Measurements from ENCODE around the gene WDR64.
"Not testable (repeated sequence)": the region's sequence is repeated elsewhere in the genome, so short reads cannot be mapped to it uniquely, and the experiment has no call there.

WDR64 gene

DNA sequence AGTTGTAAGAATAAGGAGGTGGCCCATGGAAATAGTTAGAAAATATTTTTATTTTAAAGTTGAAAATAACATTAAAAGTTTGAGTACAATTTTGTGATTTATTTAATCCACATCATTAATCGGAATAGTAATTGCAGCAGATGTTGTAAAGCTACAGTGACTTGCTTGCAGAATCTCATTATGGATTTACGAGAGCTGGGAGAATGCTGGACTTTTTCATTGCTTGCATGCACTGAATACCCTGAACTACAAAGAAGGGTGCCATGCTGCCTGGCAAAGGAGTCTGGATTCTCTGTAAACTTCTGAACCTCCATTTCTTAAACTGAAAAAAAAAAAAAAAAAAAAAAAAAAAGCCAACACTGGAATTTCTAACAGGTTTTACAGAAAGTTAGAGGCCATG, 26.5 kb downstream of the WDR64 start:
- Histone ChIP-seq H3K4me3 (ENCODE audit: low read length) (no peak overlapping the region), H2AFZ (ENCODE audit: low read depth, low read length) (no peak overlapping the region), H3K4me1 (ENCODE audit: insufficient read depth, low read length) (no peaks in the 10 kb centered on the region), H3K36me3 (ENCODE audit: insufficient read depth, low read length) (no peaks in the 10 kb centered on the region), H3K9me3 (ENCODE audit: low read length) (no peaks in the 10 kb centered on the region), H3K27me3 (ENCODE audit: insufficient read depth, low read length) (no peaks in the 10 kb centered on the region)

- Histone ChIP-seq H2AFZ (ENCODE audit: low read depth, low read length) (no peak overlapping the region), H3K36me3 (ENCODE audit: insufficient read depth, low read length) (no peaks in the 10 kb centered on the region), H3K27me3 (ENCODE audit: insufficient read depth, low read length) (no peaks in the 10 kb centered on the region), H3K4me1 (ENCODE audit: insufficient read depth, low read length) (no peaks in the 10 kb centered on the region), H3K4me3 (ENCODE audit: low read length) (no peak overlapping the region), H3K9me3 (ENCODE audit: low read length) (no peaks in the 10 kb centered on the region)
Measured at GRCh38 chr1:241679404-241679803, 27.3 kb downstream of the WDR64 start.

GRCh38 chr1:241679961-241680360, 27.9 kb downstream of the WDR64 start:
- H3K4me1 ChIP-seq (ENCODE audit: insufficient read depth, low read length) = no peaks in the 10 kb centered on the region
- no peaks in the 10 kb centered on the region for H3K9me3 ChIP-seq (ENCODE audit: low read length)
- H2AFZ ChIP-seq (ENCODE audit: low read depth, low read length) = no peak overlapping the region
- H3K4me3 ChIP-seq (ENCODE audit: low read length) = no peak overlapping the region
- no peaks in the 10 kb centered on the region for H3K36me3 ChIP-seq (ENCODE audit: insufficient read depth, low read length)
- H3K27me3 ChIP-seq (ENCODE audit: insufficient read depth, low read length) = no peaks in the 10 kb centered on the region

GRCh38 chr1:241681861-241682448, 29.9 kb downstream of the WDR64 start:
- not testable (repeated sequence) for H3K4me3 ChIP-seq (ENCODE audit: low read length); H3K9me3 ChIP-seq (ENCODE audit: low read length); H3K27me3 ChIP-seq (ENCODE audit: insufficient read depth, low read length); H3K4me1 ChIP-seq (ENCODE audit: insufficient read depth, low read length); H3K36me3 ChIP-seq (ENCODE audit: insufficient read depth, low read length); H2AFZ ChIP-seq (ENCODE audit: low read depth, low read length)

DNA sequence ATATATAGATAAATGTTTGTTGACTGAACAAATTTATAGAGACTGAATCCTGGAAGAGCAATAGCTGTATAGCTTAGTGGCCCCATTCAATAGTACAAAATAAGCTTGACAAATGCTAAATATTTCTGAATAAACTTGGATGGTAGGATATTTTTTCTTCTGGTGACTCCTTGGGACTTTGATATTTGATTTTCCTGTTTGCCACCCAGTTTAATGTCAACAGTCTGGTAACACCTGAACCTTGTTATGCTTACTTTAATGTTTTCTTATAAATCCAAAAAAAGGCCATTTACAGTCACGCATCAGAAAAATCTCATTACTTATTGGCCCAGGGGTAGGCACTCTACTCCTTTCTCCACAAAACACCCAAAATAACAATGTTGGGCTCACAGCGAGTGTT, 30.8 kb downstream of the WDR64 start:
- no peaks in the 10 kb centered on the region for H3K9me3 ChIP-seq (ENCODE audit: low read length)
- no peaks in the 10 kb centered on the region for H3K36me3 ChIP-seq (ENCODE audit: insufficient read depth, low read length)
- no peaks in the 10 kb centered on the region for H3K4me1 ChIP-seq (ENCODE audit: insufficient read depth, low read length)
- no peaks in the 10 kb centered on the region for H3K27me3 ChIP-seq (ENCODE audit: insufficient read depth, low read length)
- H3K4me3 ChIP-seq (ENCODE audit: low read length) = no peak overlapping the region
- H2AFZ ChIP-seq (ENCODE audit: low read depth, low read length) = no peak overlapping the region

DNA sequence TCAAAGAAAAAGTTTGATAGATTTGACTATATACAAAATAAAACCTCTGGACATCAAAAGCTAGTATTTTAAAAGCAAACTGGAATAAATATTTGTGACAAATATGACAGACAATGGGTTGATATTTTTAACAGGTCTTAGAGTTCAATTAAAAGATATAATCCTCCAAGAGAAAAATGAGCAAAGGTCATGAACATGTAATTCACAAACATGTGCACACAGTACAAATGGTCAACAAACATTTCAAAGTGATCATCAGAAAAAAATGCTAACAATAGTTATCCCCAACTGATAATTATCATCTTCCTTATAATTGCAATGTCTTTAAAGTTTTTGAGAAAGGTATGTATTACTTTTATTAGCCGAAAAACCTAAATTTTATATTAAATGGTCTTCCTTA, 32.0 kb downstream of the WDR64 start:
- no peak overlapping the region for H3K4me3 ChIP-seq (ENCODE audit: low read length)
- no peaks in the 10 kb centered on the region for H3K27me3 ChIP-seq (ENCODE audit: insufficient read depth, low read length)
- H2AFZ ChIP-seq (ENCODE audit: low read depth, low read length) = no peak overlapping the region

GRCh38 chr1:241688940-241689368, 36.9 kb downstream of the WDR64 start:
- Histone ChIP-seq H3K27me3 (ENCODE audit: insufficient read depth, low read length) (peaks cover 4% of the 10 kb centered on the region), H3K9me3 (ENCODE audit: low read length) (no peaks in the 10 kb centered on the region), H2AFZ (ENCODE audit: low read depth, low read length) (no peak overlapping the region), H3K4me3 (ENCODE audit: low read length) (no peak overlapping the region), H3K36me3 (ENCODE audit: insufficient read depth, low read length) (no peaks in the 10 kb centered on the region), H3K4me1 (ENCODE audit: insufficient read depth, low read length) (no peaks in the 10 kb centered on the region)

More for the DNA sequence above, 32.0 kb downstream of the WDR64 start:
- Histone ChIP-seq H3K36me3 (ENCODE audit: insufficient read depth, low read length) (no peaks in the 10 kb centered on the region), H3K9me3 (ENCODE audit: low read length) (no peaks in the 10 kb centered on the region), H3K4me1 (ENCODE audit: insufficient read depth, low read length) (no peaks in the 10 kb centered on the region)

- Histone ChIP-seq H3K4me3 (ENCODE audit: low read length) (no peak overlapping the region), H3K27me3 (ENCODE audit: insufficient read depth, low read length) (peaks cover 4% of the 10 kb centered on the region)
Measured at GRCh38 chr1:241695246-241696171, 43.4 kb downstream of the WDR64 start.

DNA sequence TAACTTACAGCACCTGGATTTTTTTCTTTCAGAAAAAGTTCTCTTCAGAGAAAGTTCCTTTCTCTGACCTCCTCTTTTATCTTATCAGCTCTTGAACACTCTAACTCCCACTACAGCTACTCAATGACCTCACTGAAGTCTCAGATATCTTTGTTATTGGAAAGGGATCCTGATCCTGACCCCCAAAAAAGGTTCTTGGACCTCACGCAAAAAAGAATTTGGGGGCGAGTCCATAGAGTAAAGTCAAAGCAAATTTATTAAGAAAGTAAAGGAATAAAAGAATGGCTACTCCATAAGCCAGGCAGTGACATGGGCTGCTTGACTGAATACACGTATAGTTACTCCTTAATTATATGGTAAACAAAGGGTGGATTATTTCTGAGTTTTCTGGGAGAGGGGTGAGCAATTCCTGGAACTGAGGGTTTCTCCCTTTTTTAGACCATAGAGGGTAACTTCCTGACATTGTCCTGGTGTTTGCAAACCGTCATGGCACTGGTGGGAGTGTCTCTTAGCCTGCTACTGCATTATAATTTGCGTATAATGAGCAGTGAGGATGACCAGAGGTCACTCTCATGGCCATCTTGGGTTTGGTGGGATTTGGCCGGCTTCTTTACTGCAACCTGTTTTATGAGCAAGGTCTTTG, 44.2 kb downstream of the WDR64 start:
- Histone ChIP-seq H3K4me3 (ENCODE audit: low read length) (no peak overlapping the region), H3K36me3 (ENCODE audit: insufficient read depth, low read length) (no peaks in the 10 kb centered on the region), H2AFZ (ENCODE audit: low read depth, low read length) (no peak overlapping the region), H3K27me3 (ENCODE audit: insufficient read depth, low read length) (peaks cover 4% of the 10 kb centered on the region), H3K9me3 (ENCODE audit: low read length) (no peaks in the 10 kb centered on the region), H3K4me1 (ENCODE audit: insufficient read depth, low read length) (no peaks in the 10 kb centered on the region)

More at GRCh38 chr1:241695246-241696171, 43.4 kb downstream of the WDR64 start:
- H3K4me1 ChIP-seq (ENCODE audit: insufficient read depth, low read length) = no peaks in the 10 kb centered on the region
- no peak overlapping the region for H2AFZ ChIP-seq (ENCODE audit: low read depth, low read length)
- no peaks in the 10 kb centered on the region for H3K9me3 ChIP-seq (ENCODE audit: low read length)
- no peaks in the 10 kb centered on the region for H3K36me3 ChIP-seq (ENCODE audit: insufficient read depth, low read length)

DNA sequence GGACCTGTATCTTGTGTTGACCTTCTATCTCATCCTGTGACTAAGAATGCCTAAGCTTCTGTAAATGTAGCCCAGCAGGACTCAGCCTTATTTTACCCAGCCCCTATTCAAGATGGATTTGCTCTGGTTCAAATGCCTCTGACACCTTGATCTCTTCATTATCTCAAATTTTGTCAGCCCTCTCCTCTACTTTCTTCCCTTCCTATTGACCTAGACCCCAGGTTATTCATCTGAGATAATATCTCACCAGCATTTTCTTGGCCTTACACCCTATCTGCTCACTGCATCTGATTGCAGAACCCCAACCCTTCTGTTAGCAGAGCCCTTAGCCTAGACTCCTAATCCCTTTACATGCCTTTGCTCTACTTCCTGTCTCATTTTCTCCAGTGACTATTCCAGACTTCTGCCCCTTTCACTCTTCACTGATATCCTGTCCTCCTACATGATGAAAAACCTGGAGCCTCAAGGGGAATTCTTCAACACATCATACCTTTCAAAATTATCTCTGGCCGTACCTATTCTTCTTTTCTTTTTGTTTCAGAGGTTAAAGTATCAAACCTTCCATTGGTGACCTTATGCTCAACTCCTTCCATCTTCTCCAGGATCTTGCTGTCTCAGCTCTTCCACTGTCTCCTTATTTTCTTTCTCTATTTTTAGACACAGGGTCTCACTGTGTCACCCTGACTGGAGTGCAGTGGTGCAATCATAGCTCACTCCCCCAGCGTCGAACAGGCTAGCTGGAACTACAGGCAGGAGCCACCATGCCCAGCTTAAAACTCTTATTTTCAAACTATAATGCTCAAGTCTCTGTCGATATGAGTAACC, 44.9 kb downstream of the WDR64 start:
- Histone ChIP-seq H3K4me3 (ENCODE audit: low read length) (no peak overlapping the region), H3K36me3 (ENCODE audit: insufficient read depth, low read length) (no peaks in the 10 kb centered on the region), H3K9me3 (ENCODE audit: low read length) (no peaks in the 10 kb centered on the region), H3K4me1 (ENCODE audit: insufficient read depth, low read length) (no peaks in the 10 kb centered on the region), H3K27me3 (ENCODE audit: insufficient read depth, low read length) (peaks cover 4% of the 10 kb centered on the region), H2AFZ (ENCODE audit: low read depth, low read length) (no peak overlapping the region)

DNA sequence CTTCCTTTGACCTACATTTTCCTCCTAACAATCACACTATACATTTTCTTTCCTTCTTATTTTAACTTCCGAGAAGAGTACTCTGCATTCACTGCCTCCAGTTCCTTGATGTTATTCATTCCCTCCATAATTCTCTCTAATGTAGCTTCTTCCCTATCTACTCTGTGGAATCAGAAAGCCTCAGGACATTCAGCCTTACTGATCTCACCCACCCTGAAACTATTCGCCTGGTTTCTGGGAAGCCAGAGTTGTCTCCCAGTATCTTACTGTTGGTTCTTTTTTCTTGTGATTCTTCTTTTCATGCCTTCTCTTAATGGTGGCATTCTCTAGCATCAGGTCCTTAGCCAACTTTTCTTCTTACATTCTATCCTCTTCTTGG, 45.5 kb downstream of the WDR64 start:
- Histone ChIP-seq H3K9me3 (ENCODE audit: low read length) (no peaks in the 10 kb centered on the region), H3K4me3 (ENCODE audit: low read length) (no peak overlapping the region), H3K27me3 (ENCODE audit: insufficient read depth, low read length) (peaks cover 4% of the 10 kb centered on the region), H3K4me1 (ENCODE audit: insufficient read depth, low read length) (no peaks in the 10 kb centered on the region), H3K36me3 (ENCODE audit: insufficient read depth, low read length) (no peaks in the 10 kb centered on the region), H2AFZ (ENCODE audit: low read depth, low read length) (no peak overlapping the region)

DNA sequence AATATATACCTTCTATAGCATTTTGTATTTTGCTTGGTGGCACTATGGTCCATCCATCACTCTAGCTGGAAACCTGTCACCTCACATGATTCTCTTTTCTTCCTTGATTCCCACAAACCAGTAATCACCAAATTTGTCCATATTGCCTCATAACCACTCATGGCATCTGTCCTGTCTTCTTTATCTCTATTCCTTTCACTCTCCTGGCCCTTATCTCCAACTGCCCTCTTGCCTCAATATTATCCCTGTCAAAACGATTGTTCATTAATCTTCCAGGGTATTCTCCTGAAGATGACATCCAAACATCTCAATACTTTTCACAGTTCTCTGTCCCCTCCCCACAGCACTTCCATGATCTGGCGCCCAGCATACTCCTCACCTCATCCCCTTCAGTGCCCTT, 46.1 kb downstream of the WDR64 start:
- Histone ChIP-seq H3K4me3 (ENCODE audit: low read length) (no peak overlapping the region), H3K4me1 (ENCODE audit: insufficient read depth, low read length) (no peaks in the 10 kb centered on the region), H3K36me3 (ENCODE audit: insufficient read depth, low read length) (no peaks in the 10 kb centered on the region), H3K27me3 (ENCODE audit: insufficient read depth, low read length) (peaks cover 4% of the 10 kb centered on the region), H2AFZ (ENCODE audit: low read depth, low read length) (no peak overlapping the region), H3K9me3 (ENCODE audit: low read length) (no peaks in the 10 kb centered on the region)
